COLO668 (cell line): ENCODE measurements around the gene PRAMEF20.

Experiments
- DNase-seq: peaks from one replicate; lab custom pipeline; 2025; ENCODE audit not compliant: unreplicated experiment; lab: John Stamatoyannopoulos, UW

Gene PRAMEF20

GRCh38 chr1:13461977-13462376 lies 51.7 kb downstream of the PRAMEF20 start:
- no peak for DNase-seq

- DNase-seq, result no peak
Measured at GRCh38 chr1:13462682-13463081, 52.4 kb downstream of the PRAMEF20 start.

- DNase-seq, result no peak
Measured at GRCh38 chr1:13465515-13465914, 55.3 kb downstream of the PRAMEF20 start.

GRCh38 chr1:13469343-13469742 lies 59.1 kb downstream of the PRAMEF20 start:
- DNase-seq, result no peak
